Stimulated activated CD4-positive, alpha-beta T cell treated with anti-CD3 and anti-CD28 coated beads, Interleukin-12 subunit alpha, Interleukin-12 subunit beta, amount 100 ng/mL, for 48 hours (primary cell): ENCODE results near the gene IQCH.

Experiments used
- DNase-seq, 3 donors: peaks; one replicate each; pipeline ENCODE4 v3.0.0-alpha.2; 2020; ENCODE audit warnings: low read depth in 2 of 3, low spot score in 1 of 3

IQCH gene

DNA sequence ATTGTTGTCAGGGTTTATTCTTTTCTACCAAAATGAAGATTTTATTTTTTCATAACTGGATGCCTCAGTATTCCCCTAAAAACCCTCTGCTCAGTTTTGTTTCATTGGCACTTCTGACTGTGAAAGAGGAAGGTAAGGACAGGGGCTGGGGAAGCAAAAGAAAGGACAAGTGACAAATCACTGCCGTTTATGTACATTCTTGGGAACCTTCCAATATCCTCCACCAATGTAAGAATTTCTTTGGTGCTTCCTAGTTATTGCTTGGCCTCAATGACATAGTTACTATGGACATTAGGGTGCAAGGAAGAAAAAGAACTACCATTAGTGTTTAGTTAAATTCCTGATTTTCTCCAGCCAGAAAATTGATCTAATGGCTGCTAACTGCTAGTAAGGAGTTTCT lies 135.4 kb downstream of the IQCH start:
- no peak for DNase-seq

DNA sequence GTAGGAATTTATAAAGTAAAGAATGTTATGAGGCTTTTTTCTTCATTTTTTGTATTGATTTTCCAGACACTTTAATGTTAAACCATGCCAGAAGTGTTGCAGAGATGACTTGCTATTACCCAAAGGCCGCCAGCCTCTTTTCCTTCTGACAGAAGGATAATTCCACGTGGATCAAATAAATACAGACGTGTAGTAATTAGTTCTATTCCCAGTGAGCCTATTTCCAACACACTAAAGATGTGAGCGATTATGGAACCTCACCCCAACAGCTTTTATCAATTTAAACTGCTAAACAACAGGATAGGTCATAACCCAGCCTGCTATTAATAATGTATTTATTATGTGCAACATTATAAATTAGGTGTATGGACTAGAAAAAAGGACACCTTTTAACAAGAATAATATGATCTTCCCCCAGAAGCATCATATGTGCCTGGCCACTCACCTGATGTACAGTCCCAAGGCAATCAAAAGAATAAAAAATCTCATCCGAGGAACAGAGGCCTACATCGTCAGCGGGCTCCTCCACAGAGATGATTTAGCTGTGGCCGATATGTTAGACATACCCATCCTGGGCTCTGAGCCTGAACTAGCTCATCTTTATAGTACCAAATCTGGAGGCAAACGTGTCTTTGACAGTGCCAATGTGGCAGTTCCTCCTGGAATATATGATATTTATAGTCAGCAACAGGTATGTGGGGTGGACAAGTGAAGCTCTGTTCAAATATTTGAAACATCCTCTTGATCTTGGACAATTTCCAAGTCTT lies 140.5 kb downstream of the IQCH start:
- DNase-seq = no peak

DNA sequence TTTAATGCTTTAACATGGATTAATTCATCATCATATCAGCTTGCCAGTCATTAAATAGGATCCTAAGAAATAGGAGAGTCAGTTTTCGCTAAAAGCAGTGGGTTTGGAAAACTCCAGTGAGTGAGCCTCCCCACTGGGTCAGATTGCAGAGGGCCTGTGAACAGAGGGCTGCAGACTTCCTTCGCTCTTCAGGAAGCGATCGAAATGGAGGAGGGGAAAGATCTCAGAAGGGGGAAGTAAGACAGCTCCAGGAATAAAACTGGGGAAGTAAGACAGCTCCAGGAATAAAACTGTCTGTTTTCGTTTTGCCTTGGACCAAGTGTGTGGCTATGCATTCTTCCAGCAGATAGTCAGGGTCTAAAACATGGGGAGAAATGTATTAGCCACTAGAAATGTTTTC lies 141.5 kb downstream of the IQCH start:
- no peak for DNase-seq

DNA sequence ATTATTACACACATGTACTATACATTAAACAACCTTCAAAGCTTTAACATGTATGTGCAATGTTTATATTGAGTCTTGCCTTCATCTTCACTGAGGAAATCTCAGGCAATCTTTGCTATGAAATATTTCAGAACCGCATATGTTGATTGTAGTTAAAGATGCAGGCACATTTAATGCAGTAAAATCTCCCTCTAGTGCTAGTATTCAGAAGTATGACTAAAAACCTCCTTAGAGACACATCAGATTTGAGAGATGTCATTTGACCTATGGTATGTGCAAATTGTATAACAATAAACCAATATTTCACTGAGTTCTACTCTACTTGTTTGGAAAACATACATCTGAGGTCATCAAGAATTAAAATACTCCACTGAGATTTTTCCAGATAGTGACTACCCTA lies 142.6 kb downstream of the IQCH start:
- DNase-seq = no peak

DNA sequence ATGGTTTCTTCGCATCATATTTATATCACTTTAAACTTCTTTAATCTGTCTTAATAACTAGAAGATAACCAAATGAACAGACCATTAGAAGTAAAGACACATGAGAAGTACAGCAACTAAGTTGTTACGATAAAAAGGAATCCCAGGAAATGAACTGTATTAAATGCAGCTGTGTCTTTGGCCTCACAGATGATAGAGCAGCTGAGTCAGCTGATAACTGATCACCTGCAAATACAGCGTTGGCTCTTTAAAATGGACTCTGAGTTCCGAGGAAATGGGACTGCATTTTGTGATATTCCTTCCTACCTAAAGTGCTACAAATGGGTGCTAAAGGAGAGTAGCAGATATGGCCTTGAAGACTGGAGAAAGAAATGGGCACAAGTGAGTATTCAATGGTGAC lies 145.3 kb downstream of the IQCH start:
- no peak for DNase-seq

DNA sequence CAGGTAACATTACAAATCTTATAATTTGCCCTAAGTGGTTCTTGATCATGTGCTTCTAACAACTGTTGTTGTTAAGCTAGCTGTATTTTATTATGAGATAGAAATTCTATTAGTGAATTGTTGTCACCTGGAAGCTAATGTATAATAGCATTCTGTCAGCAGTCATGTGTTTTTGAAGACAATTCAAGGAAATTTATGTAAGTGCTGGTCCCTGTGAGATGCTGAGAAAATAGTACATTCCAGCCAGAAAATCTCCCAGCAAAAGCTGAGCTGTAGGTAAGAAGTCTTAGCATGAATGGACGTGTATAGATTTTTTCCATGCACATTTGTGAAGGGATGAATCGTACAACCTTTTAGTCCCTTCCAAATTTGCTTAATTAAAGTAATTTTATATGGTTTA lies 146.3 kb downstream of the IQCH start:
- DNase-seq = no peak

DNA sequence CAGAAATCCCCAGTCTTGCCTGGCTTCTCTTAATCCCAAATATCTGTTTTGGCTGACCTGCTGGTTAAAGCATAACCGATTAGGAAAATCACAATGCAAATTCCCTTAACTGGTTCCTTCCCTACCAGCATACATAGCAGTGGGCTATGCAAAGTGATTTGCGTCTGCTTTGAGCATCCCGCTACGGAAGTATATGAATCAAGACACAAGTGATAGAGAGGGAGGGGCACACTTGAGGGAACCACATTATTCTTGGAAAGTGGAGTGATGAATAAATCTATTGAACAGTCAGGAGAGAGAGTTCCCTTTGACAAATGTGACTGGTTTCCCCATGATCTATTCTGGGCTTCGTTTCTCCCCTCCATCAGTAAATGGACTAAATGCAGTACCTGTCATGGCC lies 146.8 kb downstream of the IQCH start:
- no peak for DNase-seq

DNA sequence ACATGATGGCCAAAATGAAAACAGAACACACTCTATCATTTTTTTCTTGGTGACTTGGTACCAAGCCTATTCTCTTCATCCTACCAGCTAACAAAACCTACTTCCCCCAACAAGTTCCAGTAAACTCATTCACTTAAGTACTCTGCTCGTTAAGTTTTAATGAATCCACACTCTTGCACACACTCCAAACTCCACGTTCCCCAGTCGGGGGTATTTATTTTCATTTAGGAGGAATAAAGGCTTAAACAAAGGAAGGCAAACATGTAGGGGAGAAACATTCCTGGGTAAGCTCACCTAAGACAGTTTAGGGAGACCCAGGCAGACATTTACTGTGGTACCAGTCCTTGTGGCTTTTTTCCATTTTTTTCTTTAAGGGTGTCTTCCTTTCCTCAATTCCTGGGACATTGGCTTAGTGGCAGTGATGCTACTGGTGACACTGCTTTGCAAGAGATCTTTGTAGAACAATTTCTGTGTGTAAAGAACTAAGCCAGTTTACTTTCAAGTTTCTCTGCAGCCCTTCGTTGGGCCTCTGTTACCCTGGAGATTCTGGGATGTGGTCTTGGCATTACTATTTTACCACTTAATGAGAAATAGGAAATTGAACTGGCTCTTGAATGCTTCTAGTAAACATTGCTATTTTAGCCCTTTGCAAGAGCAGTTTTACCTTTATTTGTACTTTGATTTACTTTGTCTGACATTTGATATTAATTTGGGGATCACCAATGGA lies 149.0 kb downstream of the IQCH start:
- DNase-seq = no peak

DNA sequence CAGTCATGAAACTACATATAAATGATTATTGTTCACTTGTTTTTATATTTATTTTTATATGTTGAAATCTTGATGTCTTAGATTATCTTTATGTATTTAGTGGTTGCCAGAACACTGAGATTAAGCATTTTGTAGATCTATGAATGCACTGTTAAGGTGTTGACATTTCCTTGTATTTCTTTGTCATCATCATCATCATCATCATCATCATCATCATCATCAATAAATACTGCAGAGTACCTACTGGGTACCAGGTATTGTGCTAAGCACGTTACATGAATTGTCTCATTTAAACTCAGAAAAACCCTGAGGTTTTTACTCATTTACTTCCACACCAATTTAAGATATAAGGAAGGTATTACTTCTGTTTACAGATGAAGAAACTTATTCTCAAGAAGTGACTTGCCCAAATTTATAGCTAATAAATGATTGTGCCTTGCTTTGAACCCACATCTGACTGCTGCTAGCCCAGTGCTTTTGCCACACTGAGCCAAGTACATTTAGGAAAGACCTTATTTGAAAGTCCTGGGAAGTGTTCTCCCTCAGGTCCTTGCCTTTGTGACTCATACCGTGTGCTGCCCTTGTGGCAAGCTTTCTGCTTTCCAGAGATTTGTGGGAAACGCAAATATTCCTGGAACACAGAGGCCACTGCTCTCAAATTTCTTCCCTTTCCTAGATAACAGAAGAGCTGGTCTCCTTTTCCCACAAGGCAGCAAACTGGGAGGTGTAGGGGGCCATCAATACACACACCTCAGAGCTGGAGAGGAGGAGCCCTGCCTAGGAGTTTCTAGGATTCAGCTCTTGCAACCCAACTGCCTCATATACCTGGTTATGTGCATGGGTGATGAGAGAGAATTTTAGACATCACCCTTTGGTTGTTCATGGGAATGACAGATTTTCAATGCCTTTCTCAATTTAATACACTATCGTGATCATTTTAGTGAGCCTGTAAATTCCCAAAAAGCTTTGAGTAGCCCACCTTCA lies 150.9 kb downstream of the IQCH start:
- DNase-seq = no peak

DNA sequence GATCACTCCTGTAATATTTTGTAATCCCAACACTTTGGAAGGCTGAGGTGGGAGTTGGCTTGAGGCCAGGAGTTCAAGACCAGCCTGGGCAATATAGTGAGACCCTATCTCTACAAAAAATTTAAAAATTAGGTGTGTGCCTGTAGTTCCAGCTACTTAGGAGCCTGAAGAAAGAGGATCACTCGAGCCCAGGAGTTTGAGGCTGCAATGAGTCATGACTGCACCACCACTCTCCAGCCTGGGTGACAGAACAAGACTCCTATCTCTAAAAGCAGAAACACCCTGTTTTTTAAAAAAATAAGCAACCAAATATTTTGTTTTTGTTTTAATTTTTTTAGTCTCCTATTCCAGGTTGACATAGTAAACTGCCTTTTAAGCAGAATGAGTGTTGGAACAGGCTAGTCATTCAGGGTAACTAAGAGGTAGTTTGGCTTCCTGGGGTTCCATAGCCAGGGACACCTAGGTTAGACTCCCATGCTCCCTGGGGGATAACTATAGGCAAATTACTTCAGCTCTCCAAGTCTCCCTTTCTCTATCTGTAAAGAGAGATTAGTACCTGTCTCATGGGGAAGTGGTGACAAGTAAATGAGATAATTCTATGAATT lies 151.8 kb downstream of the IQCH start:
- DNase-seq = no peak

DNA sequence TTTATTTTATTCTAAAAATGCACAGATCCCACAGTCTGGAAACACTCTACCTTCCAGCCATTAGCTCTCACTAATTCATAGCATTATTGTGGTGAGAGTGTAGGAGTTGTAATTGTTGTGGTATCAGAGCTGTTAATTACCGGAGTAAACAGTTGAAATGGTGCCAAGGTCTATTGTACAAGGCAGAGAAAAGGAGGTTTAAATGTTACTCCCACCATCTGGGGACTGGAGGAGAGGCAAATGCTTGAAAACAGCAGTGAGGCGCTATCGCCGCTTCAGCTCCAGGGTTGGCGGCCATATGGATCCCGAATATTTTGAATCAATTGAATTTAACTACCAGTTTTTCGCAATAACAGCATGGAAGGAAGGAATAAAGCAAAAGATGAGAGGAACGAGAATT lies 153.2 kb downstream of the IQCH start:
- DNase-seq = no peak

DNA sequence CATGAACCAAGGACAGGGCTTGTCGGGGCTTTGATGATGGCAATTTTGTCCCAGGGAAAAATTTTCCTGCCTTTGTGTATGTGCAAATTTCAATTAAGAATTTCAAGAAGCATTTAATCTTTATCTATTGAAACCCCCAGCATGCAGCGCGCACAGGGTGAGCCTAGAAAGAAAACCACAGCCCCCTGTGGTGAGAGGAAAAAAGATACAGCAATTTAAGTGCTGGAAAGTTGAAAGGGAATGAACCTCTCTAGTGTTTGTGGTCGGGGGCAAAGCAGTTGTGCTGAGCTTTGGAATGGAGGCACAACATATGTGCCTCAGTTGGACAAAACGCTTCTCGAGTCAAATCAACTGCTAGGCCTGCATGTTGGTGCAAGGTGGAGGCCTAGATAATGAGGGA lies 154.6 kb downstream of the IQCH start:
- DNase-seq = no peak

DNA sequence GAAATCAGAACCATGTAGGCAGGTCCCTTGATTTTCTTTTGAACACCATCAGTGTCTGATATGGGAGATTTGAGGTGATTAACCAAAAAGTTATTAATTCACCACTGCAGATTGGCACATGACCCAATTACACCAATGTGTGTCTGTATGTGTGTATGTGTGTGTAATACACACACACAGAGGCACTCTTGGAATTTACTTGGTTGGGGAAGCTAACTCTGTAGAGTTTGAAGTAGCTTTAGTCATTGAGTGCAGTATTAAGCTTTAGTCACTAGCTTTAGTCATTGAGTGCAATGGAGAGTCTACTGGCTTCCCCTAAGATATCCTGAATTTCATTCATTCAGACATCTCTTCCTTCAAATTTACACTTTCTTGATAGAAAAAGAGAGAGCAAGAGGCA lies 156.9 kb downstream of the IQCH start:
- no peak for DNase-seq

DNA sequence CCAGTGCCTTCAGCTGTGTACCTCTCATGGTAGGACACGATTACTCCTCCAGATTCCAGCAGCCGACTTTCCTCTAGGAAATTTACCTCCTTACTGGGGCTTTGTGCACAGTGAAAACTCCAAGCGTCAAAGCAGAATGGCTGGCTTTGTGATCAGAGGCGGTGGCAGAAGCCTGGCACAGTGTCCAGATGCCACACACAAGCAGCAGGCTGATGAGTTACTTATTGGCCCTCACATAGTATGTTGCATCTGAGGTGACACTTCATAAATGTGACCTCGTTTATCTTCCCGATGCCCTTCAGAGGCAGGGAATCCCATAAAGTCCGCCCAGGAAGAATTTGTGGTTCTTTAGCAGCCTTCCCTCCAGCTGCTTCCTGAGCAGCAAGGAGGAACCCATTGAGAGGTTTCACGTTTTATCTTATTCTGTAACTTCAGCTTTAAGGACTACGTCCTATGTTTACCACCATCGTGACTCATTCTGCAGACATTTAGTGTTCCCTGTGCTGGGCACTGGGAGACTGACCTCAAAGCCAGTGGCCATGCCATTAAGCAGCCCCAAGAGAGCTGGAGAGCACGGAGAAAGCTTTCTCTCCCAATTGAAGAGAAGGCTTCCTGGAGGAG lies 159.3 kb downstream of the IQCH start:
- DNase-seq = no peak

DNA sequence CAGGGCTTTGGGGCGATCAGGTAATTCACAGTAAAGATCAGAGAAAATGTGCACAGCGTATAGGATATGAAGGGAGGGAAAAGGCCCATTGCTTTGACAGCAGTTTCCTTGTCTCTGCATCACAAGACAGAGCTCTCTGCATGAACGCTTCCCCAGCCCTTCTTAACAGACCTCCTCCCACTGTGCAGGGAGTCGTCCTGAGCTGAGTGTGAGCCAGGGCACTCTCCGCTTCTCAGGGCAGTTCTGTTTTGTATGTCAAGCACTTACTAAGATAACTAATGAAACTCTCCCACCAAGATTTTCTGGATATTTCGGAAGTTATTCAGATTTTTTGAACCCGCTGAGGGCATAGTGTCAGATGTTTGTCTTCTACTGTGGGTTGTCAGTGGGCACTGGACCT lies 160.6 kb downstream of the IQCH start:
- no peak for DNase-seq

DNA sequence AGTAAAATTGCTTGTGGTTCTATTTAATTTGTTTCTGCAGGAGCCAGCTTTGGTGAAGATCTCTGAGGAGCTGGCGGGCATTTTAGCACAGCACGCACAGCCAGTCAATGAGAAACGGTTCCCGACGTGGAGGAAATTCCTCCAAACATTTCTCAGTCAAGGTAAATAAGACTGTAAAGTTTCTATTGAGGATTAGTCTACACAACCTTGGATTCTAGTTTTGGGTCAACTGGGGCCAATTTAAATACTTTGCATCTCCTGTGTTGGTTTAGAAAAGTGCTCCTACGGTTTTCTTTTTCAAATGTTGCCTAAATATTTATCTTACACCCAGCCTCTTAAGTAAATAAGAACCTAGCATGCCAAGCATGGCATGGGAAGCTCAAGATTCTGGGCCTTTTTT lies 162.3 kb downstream of the IQCH start:
- no peak for DNase-seq

DNA sequence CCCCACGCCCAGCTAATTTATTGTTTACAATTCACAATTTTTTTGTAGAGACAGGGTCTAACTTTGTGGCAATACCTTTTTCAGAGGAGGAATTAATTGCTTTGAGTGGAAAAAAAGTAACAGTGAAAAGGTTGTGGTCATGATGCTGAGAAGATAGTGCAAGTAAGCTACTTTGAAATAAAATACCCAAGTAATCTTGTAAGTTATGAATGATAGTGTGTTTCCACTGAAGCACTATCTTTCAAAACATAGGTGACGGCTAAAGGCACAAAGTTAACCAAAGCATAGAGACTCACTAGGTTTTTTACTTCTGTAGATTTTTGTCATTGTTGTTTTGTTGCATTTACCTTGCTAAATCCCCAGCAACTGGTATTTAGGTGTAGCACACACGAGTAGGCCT lies 165.1 kb downstream of the IQCH start:
- DNase-seq = no peak

DNA sequence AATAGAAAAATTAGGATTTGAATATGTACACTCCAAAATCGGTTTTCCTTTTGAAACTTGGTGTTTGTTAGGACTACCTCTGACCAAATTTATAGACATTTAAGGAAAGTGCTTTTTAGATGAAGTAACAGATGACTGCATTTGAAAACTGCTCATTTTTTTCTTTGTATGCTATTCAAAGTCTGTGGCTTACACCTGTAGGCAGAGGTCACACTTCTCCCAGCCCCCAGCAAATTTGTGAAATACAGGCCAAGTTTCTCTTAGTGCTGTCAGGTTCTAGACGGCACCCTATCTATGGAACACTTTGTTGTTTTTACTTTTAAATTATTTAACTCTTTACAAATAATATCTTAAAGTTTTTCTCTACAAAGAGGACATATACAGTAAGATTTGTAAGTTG lies 165.6 kb downstream of the IQCH start:
- DNase-seq = no peak

DNA sequence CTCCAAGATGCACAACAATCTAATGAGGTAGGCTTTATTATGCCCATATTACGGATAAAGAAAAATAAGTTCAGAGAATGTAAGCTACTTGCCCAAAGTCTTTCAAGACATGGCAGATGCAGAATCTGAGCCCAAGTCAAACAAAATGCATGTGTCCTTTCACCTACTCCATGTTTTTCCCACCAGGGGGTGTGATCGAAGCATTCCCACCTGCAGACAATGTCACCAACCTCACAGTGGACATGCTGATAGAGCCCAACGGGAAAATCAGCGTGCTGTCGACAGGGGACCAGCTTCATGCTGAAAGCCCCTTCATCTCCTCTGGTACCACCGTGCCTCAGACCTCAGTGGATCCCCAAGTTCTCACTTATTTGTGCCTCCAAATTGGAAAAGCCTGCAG lies 166.5 kb downstream of the IQCH start:
- DNase-seq = no peak

DNA sequence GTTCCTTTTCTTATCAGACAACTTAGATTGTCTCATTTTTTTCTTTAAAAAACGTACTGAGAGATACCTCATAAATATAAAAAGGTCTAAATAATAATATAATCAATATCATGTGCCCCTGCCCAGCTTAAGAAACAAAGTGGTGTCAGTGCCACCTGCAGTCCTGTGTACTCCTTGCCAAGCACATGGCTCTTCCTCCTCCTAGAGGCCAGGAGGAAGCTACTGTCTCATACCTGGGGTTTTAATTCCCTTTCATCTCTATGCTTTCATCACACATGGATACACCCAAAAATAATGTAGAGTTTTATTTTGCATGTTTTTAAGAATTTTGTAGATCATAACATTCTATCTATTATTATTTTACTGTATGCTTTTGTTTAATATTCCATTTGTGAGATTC lies 167.7 kb downstream of the IQCH start:
- DNase-seq = no peak
